HUES6 (cell line): ENCODE measurements around the gene POLR1C.
"Not testable (repeated sequence)": the region's sequence is repeated elsewhere in the genome, so short reads cannot be mapped to it uniquely, and the experiment has no call there.

Experiments
- H3K27ac ChIP-seq: 2 replicates; pipeline ENCODE4 v1.7.0; 2013; ENCODE audit warnings: low read depth, mild to moderate bottlenecking, low read length, inconsistent platforms
- H3K27me3 ChIP-seq: 2 replicates; pipeline ENCODE4 v1.6.1; 2013; ENCODE audit warnings: low read length; ENCODE audit not compliant: control insufficient read depth, insufficient read depth
- H3K36me3 ChIP-seq: 2 replicates; pipeline ENCODE4 v1.6.1; 2013; ENCODE audit warnings: low read length; ENCODE audit not compliant: control insufficient read depth, insufficient read depth
- H3K4me1 ChIP-seq: 2 replicates; pipeline ENCODE4 v1.6.1; 2013; ENCODE audit warnings: low read length; ENCODE audit not compliant: control insufficient read depth, insufficient read depth
- H3K4me3 ChIP-seq: 2 replicates; pipeline ENCODE4 v1.5.1; 2013; ENCODE audit warnings: low read depth, low read length
- H3K9ac ChIP-seq: one replicate; pipeline ENCODE4 v1.6.1; 2013; ENCODE audit warnings: mild to moderate bottlenecking, low read length
- H3K9me3 ChIP-seq: 2 replicates; pipeline ENCODE4 v1.6.1; 2013; ENCODE audit warnings: low read depth, low read length; ENCODE audit not compliant: control insufficient read depth, insufficient read depth

Gene POLR1C

DNA sequence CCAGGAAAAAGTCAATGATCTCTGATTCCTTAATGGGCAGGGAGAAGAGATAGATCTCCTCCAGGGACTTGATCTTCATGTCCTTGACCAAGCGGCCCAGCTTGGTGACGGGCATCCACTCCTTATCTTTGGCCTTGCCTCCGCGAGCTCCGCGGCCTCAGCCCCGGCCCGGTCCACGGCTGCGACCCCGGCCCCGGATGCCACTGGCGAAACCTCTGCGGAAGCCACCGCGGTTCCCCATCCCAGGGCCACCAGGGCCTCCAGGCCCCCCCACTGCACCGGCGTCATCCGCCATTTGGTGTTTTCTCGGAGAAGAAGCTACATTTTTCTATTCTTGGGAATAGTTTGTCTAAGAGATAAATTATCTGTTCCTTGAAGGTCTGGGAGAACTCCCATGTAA lies 22.5 kb downstream of the POLR1C start:
- not testable (repeated sequence) for H3K27ac ChIP-seq, H3K9ac ChIP-seq
- H3K36me3 ChIP-seq, result peaks cover 78% of the 10 kb centered on the region

DNA sequence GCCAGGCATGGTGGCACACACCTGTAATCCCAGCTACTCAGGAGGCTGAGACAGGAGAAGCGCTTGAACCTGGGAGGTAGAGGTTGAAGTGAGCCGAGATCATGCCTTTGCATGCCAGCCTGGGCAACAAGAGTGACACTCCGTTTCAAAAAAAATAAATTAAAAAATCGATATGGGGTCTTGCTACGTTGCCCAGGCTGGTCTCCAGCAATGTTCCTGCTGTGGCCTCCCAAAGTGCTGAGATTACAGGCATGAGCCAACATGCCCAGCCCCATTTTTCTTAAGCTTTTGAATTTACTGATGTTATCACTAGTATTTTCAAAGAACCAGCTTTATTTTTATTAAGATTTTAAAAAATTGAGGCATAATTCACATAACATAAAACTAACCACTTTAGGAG lies 23.6 kb downstream of the POLR1C start:
- no peak overlapping the region for H3K4me3 ChIP-seq
- H3K36me3 ChIP-seq, result peaks cover 82% of the 10 kb centered on the region
- no peak overlapping the region for H3K9ac ChIP-seq
- H3K27me3 ChIP-seq, result no peaks in the 10 kb centered on the region
- no peaks in the 10 kb centered on the region for H3K9me3 ChIP-seq
- H3K4me1 ChIP-seq, result no peaks in the 10 kb centered on the region
- H3K27ac ChIP-seq, result no peak overlapping the region

More for the DNA sequence above, 22.5 kb downstream of the POLR1C start:
- H3K27me3 ChIP-seq, H3K9me3 ChIP-seq, H3K4me3 ChIP-seq, H3K4me1 ChIP-seq: not testable (repeated sequence)

DNA sequence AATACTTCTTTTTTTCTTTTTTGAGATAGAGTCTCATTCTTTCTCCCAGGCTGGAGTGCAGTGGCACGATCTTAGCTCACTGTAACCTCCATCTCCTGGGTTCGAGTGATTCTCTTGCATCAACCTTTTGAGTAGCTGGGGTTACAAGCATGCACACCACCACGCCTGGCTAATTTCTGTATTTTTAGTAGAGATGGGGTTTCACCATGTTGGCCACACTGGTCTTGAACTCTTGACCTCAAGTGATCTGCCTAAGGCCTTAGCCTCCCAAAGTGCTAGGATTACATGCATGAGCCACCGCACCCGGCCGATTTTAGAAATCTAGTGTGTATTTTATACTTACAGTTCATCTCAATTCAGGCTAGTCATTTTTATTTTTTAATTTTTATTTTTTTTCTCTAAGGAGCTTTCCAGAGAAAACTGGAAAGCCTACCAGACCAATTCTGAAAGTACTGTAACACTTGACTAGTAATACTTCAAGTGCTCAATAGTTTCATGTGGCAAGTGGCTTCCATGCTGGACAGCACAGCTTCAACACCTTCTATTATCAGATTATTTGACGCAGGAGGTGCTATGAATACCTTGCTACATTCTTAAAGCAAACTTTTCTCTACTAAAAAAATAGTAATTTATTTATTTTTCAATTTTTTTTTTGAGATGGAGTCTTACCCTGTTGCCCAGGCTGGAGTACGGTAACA lies 25.0 kb downstream of the POLR1C start:
- Histone ChIP-seq H3K9ac (no peak overlapping the region), H3K4me3 (no peak overlapping the region), H3K27me3 (no peaks in the 10 kb centered on the region), H3K4me1 (no peaks in the 10 kb centered on the region), H3K27ac (no peak overlapping the region), H3K36me3 (peaks cover 88% of the 10 kb centered on the region), H3K9me3 (no peaks in the 10 kb centered on the region)

DNA sequence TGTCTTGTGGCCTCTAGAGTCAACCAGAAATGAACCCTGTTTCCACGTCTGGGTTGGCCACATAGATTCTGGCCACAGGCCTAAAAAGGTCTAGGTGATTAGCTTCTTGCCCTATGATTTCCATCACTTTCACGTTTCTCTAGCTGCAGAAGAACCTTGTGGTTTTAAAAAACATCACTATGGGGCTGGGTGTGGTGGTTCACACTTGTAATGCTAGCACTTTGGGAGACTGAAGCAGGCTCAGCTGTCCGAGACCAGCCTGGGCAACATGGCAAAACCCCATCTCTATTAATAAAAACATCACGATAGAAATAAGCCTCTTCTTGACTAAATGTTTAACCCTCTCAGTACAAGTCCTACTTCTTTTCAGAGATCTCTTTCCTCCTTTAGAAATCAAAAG lies 27.6 kb downstream of the POLR1C start:
- H3K36me3 ChIP-seq, result peaks cover 91% of the 10 kb centered on the region
- no peaks in the 10 kb centered on the region for H3K4me1 ChIP-seq
- no peak overlapping the region for H3K4me3 ChIP-seq
- no peak overlapping the region for H3K9ac ChIP-seq
- no peak overlapping the region for H3K27ac ChIP-seq
- H3K27me3 ChIP-seq, result no peaks in the 10 kb centered on the region
- H3K9me3 ChIP-seq, result no peaks in the 10 kb centered on the region

DNA sequence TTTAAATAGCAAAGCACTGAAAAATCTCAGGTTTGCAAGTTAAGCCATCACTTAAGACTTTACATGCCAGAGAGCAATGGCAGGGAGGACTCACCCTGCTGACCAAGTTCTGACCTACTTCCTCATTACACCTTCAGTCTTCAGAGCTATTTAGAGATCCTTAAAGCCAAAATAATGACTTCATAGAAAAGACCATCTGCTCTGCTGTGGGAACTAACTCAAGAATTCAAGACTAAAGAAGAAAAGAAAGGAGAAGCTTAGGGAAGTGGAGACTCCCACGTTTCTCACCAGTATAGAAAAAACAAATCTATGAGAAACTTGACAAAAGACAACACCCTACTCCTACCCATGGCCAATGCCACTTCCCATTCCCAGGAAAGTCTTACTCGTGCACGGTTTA lies 30.3 kb downstream of the POLR1C start:
- Histone ChIP-seq H3K9ac (no peak overlapping the region), H3K4me3 (no peak overlapping the region)

DNA sequence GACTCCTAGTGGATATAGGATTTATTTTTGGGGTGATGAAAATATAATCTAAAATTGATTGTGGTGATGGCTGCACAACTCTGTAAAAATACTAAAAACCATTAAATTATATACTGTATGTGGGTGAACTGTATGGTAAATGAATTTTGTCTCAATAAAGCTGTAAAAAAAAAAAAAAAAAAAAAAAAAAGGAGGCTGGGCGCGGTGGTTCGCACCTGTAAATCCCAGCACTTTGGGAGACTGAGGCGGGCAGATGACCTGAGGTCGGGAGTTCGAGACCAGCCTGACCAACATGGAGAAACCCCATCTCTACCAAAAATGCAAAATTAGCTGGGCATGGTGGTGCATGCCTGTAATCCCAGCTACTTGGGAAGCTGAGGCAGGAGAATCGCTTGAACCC lies 40.7 kb downstream of the POLR1C start:
- not testable (repeated sequence) for H3K4me1 ChIP-seq, H3K27me3 ChIP-seq, H3K9me3 ChIP-seq, H3K27ac ChIP-seq, H3K9ac ChIP-seq, H3K4me3 ChIP-seq
- peaks cover 96% of the 10 kb centered on the region for H3K36me3 ChIP-seq

More for the DNA sequence above, 30.3 kb downstream of the POLR1C start:
- no peak overlapping the region for H3K27ac ChIP-seq
- no peaks in the 10 kb centered on the region for H3K9me3 ChIP-seq
- H3K27me3 ChIP-seq, result no peaks in the 10 kb centered on the region
- peaks cover 94% of the 10 kb centered on the region for H3K36me3 ChIP-seq
- no peaks in the 10 kb centered on the region for H3K4me1 ChIP-seq

DNA sequence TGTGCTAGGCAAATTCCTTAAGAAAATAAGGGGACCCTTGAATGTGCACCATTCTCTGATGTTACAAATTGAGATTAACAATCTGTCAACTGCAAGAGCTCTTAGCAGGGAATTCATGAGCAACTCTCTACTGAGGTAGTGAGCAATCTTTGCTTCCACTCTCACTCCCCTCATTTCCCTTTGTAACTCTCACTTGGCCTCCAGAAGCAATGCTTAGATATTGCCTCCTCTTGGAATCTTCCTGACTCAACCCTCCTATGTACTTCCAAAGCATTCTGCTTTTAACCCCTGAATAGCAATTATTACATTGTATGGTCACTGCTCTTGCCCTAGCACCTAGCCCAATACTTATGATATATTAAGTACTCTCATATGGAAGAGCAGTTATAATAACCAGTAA lies 42.4 kb downstream of the POLR1C start:
- H3K9ac ChIP-seq, result no peak overlapping the region
- H3K4me3 ChIP-seq, result no peak overlapping the region
- no peaks in the 10 kb centered on the region for H3K27me3 ChIP-seq
- no peaks in the 10 kb centered on the region for H3K9me3 ChIP-seq
- H3K4me1 ChIP-seq, result no peaks in the 10 kb centered on the region
- H3K27ac ChIP-seq, result no peak overlapping the region
- peaks cover 99% of the 10 kb centered on the region for H3K36me3 ChIP-seq

DNA sequence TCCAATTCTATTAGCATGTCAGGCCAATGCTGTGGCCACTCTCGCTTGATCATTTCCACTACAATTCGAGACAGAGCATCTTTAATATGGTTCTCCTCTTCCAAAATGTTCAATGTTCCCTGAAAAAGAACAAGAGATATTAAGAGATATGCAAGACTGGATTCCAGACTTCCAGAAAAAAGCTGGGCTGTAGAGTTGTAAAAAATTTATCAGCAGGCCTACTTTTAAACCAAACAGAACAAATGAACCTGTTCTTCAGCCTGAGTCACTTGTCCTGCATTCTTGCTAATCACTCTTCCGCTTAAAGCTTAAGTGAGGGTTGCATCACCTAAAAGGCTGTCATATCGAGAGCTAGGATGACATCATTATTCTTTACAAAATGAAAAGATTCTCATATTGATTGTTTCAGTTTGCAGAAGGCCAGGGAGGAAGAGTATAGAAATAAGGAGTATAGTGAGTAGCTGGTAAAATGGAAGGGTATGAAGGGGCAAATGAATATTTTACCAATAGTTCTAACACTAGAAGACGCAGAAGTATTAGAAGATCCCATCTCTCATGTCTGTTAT lies 54.1 kb downstream of the POLR1C start:
- Histone ChIP-seq H3K9ac (no peak overlapping the region), H3K4me1 (no peaks in the 10 kb centered on the region), H3K27ac (no peak overlapping the region), H3K36me3 (peaks cover 71% of the 10 kb centered on the region), H3K4me3 (no peak overlapping the region), H3K27me3 (no peaks in the 10 kb centered on the region), H3K9me3 (no peaks in the 10 kb centered on the region)
